ENCODE measurements around the gene GBX1.

GBX1 gene

DNA sequence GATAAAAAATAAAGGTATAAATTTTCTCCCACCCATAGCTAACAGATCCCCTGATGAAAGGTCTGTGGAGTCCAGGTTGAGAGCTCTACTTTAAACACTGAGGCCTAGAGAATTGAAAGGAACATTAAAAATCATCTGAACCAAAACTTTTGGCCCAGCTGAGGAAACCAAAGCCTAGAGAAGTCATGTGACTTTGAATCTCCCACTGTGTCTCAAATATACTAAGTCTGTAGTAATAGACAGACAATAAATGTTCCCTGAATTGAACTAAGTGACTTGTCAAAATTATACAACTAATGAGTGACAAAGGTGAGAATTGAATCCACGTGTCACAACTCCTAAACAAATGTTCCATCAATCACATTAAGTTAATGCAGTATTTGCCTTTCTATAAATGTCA lies 5.7 kb downstream of the GBX1 start:
- Histone ChIP-seq H3K4me1 (ENCODE audit: insufficient read depth, poor library complexity, severe bottlenecking) (peaks cover 4% of the 10 kb centered on the region), H3K36me3 (ENCODE audit: low read depth) (no peaks in the 10 kb centered on the region), H3K27me3 (ENCODE audit: insufficient read depth, poor library complexity, severe bottlenecking) (peaks cover 37% of the 10 kb centered on the region), H3K4me3 (ENCODE audit: severe bottlenecking) (no peak overlapping the region), H3K9me3 (ENCODE audit: severe bottlenecking) (no peaks in the 10 kb centered on the region), H3K27ac (ENCODE audit: poor library complexity, severe bottlenecking) (no peak overlapping the region)
- ATAC-seq (ENCODE audit: low read depth) (no peak), DNase-seq (ENCODE audit: low spot score) (no peak)
- TF ChIP-seq, protein P1, sequence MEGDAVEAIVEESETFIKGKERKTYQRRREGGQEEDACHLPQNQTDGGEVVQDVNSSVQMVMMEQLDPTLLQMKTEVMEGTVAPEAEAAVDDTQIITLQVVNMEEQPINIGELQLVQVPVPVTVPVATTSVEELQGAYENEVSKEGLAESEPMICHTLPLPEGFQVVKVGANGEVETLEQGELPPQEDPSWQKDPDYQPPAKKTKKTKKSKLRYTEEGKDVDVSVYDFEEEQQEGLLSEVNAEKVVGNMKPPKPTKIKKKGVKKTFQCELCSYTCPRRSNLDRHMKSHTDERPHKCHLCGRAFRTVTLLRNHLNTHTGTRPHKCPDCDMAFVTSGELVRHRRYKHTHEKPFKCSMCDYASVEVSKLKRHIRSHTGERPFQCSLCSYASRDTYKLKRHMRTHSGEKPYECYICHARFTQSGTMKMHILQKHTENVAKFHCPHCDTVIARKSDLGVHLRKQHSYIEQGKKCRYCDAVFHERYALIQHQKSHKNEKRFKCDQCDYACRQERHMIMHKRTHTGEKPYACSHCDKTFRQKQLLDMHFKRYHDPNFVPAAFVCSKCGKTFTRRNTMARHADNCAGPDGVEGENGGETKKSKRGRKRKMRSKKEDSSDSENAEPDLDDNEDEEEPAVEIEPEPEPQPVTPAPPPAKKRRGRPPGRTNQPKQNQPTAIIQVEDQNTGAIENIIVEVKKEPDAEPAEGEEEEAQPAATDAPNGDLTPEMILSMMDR (IDR thresholded peaks at IDR 0.05; ENCODE audit: poor library complexity, severe bottlenecking), result no peak

DNA sequence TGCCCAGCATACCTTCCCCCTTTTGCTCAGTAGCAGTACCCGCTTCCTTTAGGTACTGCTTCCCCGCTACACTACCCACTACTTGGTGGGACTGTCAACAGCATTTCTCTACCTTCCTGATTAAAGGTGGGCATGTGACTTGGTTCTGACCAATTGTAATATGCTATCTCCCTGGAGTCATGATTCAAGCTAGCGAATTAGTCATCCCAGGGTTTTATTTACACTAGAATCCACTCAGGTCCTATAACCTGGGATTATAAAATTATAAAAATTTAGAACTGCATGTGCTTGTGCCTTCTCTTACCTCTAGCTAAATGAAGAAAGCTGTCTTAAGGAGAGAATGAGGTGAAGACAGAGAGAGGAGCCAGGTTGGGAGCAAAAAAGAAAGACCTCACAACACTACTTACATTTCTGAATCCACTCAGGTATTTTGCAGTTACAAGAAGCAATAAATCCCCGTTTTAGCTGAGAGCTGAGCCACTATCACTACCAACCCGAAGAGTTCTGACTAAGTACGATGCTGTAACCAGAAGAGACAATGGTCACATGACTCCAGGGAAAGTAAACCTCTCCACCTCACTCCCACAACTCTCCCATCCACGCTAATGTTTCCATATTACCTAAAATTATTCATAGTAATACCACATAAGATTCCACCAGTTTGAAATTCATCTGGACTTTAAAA lies 9.7 kb downstream of the GBX1 start:
- Histone ChIP-seq H3K27ac (ENCODE audit: poor library complexity, severe bottlenecking) (peak overlapping the region; percentile 3), H3K4me1 (ENCODE audit: insufficient read depth, poor library complexity, severe bottlenecking) (peaks cover 4% of the 10 kb centered on the region), H3K36me3 (ENCODE audit: low read depth) (no peaks in the 10 kb centered on the region), H3K4me3 (ENCODE audit: severe bottlenecking) (no peak overlapping the region), H3K27me3 (ENCODE audit: insufficient read depth, poor library complexity, severe bottlenecking) (peaks cover 1% of the 10 kb centered on the region), H3K9me3 (ENCODE audit: severe bottlenecking) (no peaks in the 10 kb centered on the region)
- DNase-seq (ENCODE audit: low spot score), result no peak
- ATAC-seq (ENCODE audit: low read depth), result peak; percentile 92
- TF ChIP-seq, protein P1 (IDR thresholded peaks at IDR 0.05; ENCODE audit: poor library complexity, severe bottlenecking), result no peak

DNA sequence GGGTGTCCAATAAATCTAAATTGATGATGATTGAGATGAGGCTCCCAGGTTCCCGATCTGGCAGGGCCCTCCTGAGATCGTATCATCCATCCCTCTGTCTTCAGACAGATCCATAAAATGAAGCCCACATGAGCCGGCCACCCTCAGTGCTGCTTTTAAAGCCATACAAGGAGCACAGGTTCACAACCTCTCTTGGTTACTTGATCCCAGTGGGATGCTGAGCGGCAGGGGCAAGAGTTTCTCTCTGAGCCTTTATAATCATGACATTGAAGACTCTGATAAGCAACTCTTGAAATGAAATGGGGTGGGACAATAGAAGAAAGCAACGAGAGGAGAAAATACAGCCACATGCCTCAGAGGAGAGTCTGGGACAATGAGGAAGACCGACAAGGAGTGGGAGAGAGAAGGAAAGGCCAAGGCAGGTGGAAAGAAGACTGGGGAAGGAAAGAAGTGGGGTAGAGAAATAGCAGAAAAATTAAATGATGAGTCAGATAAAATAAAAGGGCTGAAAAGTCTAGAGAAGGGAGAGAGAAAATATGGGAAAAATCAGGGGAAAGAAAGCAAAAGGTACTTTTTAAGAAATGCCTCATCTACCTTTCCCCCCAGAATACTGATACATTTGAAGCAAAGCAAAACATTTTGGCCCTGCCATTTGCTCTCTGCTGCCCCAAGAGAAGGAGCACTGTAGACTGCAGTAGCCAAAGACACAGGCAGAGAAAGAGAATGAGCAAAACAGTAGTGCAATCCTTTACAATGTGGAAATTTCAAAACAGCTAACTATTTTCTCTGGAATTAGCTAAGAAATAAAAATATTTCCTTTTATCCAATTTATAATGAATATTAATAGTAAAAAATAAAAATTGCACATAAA lies 14.6 kb downstream of the GBX1 start:
- Histone ChIP-seq H3K4me1 (ENCODE audit: insufficient read depth, poor library complexity, severe bottlenecking) (peaks cover 4% of the 10 kb centered on the region), H3K4me3 (ENCODE audit: severe bottlenecking) (no peak overlapping the region), H3K9me3 (ENCODE audit: severe bottlenecking) (no peaks in the 10 kb centered on the region), H3K27ac (ENCODE audit: poor library complexity, severe bottlenecking) (no peak overlapping the region), H3K36me3 (ENCODE audit: low read depth) (no peaks in the 10 kb centered on the region), H3K27me3 (ENCODE audit: insufficient read depth, poor library complexity, severe bottlenecking) (peaks cover 10% of the 10 kb centered on the region)
- TF ChIP-seq, protein P1 (IDR thresholded peaks at IDR 0.05; ENCODE audit: poor library complexity, severe bottlenecking), result peak; percentile 13
- no peak for DNase-seq (ENCODE audit: low spot score)
- ATAC-seq (ENCODE audit: low read depth), result no peak

DNA sequence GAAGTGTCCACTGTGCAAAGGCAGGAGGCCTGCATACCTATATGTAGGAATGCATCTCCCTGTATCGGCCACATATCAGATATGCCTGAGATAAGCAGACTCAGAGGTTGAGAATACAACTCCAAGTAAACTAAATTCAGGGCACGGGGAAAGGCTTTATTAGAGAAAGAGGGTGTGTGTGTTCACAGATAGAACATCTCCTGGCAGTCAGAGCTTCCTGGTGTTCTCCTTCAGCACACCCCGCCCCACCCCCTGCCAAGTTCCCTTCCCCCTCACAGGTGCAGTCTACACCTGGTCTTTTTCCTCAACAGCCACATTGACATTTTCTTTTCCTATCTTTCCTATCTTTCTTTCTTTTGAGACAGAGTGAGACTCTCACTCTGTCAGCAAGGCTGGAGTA lies 17.1 kb downstream of the GBX1 start:
- Histone ChIP-seq H3K4me3 (ENCODE audit: severe bottlenecking) (no peak overlapping the region), H3K27ac (ENCODE audit: poor library complexity, severe bottlenecking) (no peak overlapping the region), H3K9me3 (ENCODE audit: severe bottlenecking) (no peaks in the 10 kb centered on the region), H3K4me1 (ENCODE audit: insufficient read depth, poor library complexity, severe bottlenecking) (no peaks in the 10 kb centered on the region), H3K36me3 (ENCODE audit: low read depth) (no peaks in the 10 kb centered on the region), H3K27me3 (ENCODE audit: insufficient read depth, poor library complexity, severe bottlenecking) (peaks cover 10% of the 10 kb centered on the region)
- DNase-seq (ENCODE audit: low spot score), result no peak
- no peak for ATAC-seq (ENCODE audit: low read depth)
- TF ChIP-seq, protein P1 (IDR thresholded peaks at IDR 0.05; ENCODE audit: poor library complexity, severe bottlenecking), result no peak
